Epithelial cell of esophagus (primary cell): ENCODE measurements around the gene CIPC.

ENCODE experiments used
- DNase-seq: peaks from one replicate; pipeline ENCODE4 v3.0.0; 2010; ENCODE audit warnings: low read depth
- H3K4me3 ChIP-seq: 2 replicates; pipeline ENCODE4 v1.5.1; 2011; ENCODE audit warnings: mild to moderate bottlenecking, low read length, control low read depth
- CTCF ChIP-seq: IDR thresholded peaks from 2 replicates; pipeline ENCODE4 v1.5.1; 2011; ENCODE audit warnings: low read depth, mild to moderate bottlenecking, low read length, control low read depth, inconsistent platforms; ENCODE audit not compliant: insufficient read depth; ENCODE audit errors: missing control alignments

The CIPC gene

GRCh38 chr14:77133720-77134338 is 35.8 kb downstream of the CIPC start:
- peak; percentile 82 for DNase-seq
- no peak overlapping the region for H3K4me3 ChIP-seq
- TF ChIP-seq CTCF = peak; percentile 4

- no peak for TF ChIP-seq CTCF
- no peak for DNase-seq
- H3K4me3 ChIP-seq = no peak overlapping the region
These were observed 41.0 kb downstream of the CIPC start for GRCh38 chr14:77139022-77139421.

- no peak overlapping the region for H3K4me3 ChIP-seq
- DNase-seq = peak; percentile 31
- TF ChIP-seq CTCF = peak; percentile 53
These were observed 41.7 kb downstream of the CIPC start for GRCh38 chr14:77139540-77140358.

- TF ChIP-seq CTCF = no peak
- no peak overlapping the region for H3K4me3 ChIP-seq
- no peak for DNase-seq
These were observed 42.5 kb downstream of the CIPC start for GRCh38 chr14:77140359-77141213.

GRCh38 chr14:77141214-77142004 is 43.4 kb downstream of the CIPC start, which contains the start of gene ZDHHC22:
Gene ZDHHC22 (minus strand): TSS chr14:77141791. CDS start chr14:77139738, 2,053 bp downstream.
- DNase-seq = peak; percentile 29
- peak; percentile 7 for TF ChIP-seq CTCF
- no peak within 1 kb of the TSS for H3K4me3 ChIP-seq

- H3K4me3 ChIP-seq = no peak overlapping the region
- no peak for DNase-seq
- TF ChIP-seq CTCF = no peak
These were observed 44.1 kb downstream of the CIPC start for GRCh38 chr14:77142005-77142800.
